Measurements from ENCODE around the gene CDKAL1. TPM values are rescaled to one million over a fixed set of nuclear protein-coding genes. Genes with fewer than 3 reads are reported as not detected.

The CDKAL1 gene
- total RNA-seq, 2 donors from 2014 or later: 12.1 to 19.0 TPM

DNA sequence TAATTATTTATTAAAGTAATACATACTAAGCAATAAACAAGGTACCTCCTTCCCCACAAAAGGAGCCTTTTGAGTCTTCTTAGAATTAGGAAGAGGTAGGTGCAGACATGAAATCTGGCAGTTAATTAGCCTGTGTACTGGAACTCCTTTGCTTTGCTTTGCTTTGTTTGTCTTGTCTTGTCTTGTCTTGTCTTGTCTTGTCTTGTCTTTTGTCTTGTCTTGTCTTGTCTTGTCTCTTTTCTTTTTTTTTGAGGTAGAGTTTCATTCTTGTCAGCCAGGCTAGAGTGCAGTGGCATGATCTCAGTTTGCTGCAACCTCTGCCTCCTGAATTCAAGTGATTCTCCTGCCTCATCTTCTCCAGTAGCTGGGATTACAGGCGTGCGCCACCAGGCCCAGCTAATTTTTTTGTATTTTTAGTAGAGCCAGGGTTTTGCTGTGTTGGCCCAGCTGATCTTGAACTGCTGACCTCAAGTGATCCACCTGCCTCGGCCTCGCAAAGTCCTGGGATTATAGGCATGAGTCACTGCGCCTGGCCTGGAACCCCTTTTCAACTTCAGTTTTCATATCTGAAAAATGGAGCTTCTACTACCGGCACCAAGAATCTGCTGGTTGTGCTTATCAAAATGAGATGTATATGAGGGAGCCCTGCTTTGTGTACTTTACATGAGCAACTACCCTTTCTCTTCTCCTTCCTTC is 301.2 kb downstream of the CDKAL1 start:
- 100% methylated on average over 6 of the region's 6 CpGs for WGBS
- Histone ChIP-seq H3K4me1 (replicated peaks) (no peaks in the 10 kb centered on the region), H3K9me3 (no peaks in the 10 kb centered on the region), H3K27me3 (replicated peaks; ENCODE audit: insufficient read depth) (no peaks in the 10 kb centered on the region), H3K27ac (no peak overlapping the region), H3K4me3 (no peak overlapping the region), H3K36me3 (no peaks in the 10 kb centered on the region)
- no peak for DNase-seq (ENCODE audit: low spot score)
- TF ChIP-seq, protein P1, sequence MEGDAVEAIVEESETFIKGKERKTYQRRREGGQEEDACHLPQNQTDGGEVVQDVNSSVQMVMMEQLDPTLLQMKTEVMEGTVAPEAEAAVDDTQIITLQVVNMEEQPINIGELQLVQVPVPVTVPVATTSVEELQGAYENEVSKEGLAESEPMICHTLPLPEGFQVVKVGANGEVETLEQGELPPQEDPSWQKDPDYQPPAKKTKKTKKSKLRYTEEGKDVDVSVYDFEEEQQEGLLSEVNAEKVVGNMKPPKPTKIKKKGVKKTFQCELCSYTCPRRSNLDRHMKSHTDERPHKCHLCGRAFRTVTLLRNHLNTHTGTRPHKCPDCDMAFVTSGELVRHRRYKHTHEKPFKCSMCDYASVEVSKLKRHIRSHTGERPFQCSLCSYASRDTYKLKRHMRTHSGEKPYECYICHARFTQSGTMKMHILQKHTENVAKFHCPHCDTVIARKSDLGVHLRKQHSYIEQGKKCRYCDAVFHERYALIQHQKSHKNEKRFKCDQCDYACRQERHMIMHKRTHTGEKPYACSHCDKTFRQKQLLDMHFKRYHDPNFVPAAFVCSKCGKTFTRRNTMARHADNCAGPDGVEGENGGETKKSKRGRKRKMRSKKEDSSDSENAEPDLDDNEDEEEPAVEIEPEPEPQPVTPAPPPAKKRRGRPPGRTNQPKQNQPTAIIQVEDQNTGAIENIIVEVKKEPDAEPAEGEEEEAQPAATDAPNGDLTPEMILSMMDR (IDR thresholded peaks at IDR 0.05): no peak
- TF ChIP-seq POLR2AphosphoS5 (IDR thresholded peaks at IDR 0.05) (no peak), POLR2A (IDR thresholded peaks at IDR 0.05) (no peak)
- intact Hi-C loops (cut with DNase I): no loop called here

DNA sequence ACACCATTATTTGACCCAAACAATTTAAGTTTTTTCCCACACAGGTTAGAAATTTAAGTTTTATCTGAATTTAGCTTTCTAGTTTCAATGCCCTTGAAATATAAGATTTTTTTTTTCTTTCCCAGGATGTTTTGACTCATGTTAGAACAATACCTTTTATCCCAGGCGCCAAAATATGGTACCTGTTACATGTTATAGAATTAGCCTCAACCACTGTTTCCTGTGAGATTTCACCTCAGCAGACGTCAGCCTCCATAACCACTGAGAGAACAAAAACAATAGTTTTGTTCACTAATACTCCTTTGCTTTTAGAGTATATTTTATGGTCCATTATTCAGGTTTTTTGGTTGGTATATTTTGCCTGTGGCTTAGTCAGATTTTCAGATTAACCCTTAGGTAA is 302.9 kb downstream of the CDKAL1 start:
- 94% methylated on average over 2 of the region's 2 CpGs for WGBS
- TF ChIP-seq POLR2A (IDR thresholded peaks at IDR 0.05): no peak
- TF ChIP-seq POLR2AphosphoS5 (IDR thresholded peaks at IDR 0.05): no peak
- TF ChIP-seq, protein P1 (IDR thresholded peaks at IDR 0.05): no peak
- no peak for DNase-seq (ENCODE audit: low spot score)

DNA sequence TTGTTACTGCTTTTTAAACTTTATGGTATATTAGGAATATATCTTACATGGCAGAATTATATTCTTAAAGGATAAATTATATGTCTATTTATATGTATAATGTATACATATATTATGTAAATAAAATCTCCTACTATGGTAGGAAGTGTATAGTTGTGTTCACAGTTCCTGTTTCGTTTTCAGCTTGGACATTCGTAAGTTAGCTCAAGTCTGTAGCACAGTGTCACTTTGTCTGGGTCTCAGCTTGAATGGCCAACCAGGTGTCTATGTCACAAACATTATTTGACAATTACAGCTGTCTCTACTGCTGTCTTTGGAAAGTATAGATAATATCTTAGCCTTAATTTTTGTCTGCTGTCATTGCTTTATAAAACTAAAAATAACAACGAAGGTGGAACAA is 303.9 kb downstream of the CDKAL1 start:
- Histone ChIP-seq H3K36me3 (no peaks in the 10 kb centered on the region), H3K4me3 (no peak overlapping the region), H3K27ac (no peak overlapping the region), H3K9me3 (no peaks in the 10 kb centered on the region), H3K4me1 (replicated peaks) (no peaks in the 10 kb centered on the region), H3K27me3 (replicated peaks; ENCODE audit: insufficient read depth) (no peaks in the 10 kb centered on the region)
- intact Hi-C loops (cut with DNase I): no loop called here
- TF ChIP-seq POLR2A (IDR thresholded peaks at IDR 0.05): no peak
- no peak for DNase-seq (ENCODE audit: low spot score)
- 82% methylated on average over 3 of the region's 3 CpGs for WGBS

More for the DNA sequence above, 302.9 kb downstream of the CDKAL1 start:
- Histone ChIP-seq H3K4me3 (no peak overlapping the region), H3K36me3 (no peaks in the 10 kb centered on the region), H3K4me1 (replicated peaks) (no peaks in the 10 kb centered on the region), H3K27ac (no peak overlapping the region), H3K27me3 (replicated peaks; ENCODE audit: insufficient read depth) (no peaks in the 10 kb centered on the region), H3K9me3 (no peaks in the 10 kb centered on the region)
- intact Hi-C loops (cut with DNase I): no loop called here

DNA sequence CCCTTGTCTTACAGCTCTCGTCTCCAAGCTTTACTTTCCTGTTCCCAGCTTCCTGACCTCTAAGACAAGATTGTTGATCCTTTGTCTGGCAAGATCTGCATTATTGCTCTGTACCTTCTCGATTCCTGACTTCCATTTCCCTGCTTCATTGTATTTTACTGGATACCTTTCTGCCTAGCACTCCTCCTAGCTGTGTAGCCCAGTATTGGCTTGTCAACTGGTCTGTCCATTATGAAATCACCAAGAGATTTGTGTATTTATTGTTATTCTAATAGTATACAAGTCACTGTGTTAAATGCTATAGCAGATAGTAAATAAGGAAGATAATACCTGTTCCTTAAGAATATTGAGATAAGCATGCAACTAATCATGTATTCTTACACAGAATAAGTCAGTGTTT is 305.4 kb downstream of the CDKAL1 start:
- intact Hi-C loops (cut with DNase I): no loop called here

DNA sequence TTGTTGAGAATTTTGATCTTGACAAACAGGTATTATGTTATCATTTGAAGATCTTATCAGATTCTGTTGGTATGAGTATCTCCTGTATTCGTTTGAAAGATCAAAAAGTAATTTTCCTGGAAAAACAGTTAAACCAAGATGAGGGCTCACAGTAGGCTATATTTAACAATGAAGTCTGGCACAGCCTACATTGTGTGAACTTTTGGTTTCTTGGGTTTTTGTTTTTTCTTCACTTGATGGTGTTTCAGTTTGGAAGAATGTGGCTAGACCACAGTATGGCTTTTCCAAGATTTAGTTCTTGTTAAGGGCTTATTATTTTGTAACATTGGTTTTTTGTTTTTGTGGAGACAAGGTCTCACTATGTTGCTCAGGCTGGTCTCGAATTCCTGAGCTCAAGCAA is 306.4 kb downstream of the CDKAL1 start:
- no peaks in the 10 kb centered on the region for H3K27me3 ChIP-seq (replicated peaks; ENCODE audit: insufficient read depth)
- no peaks in the 10 kb centered on the region for H3K36me3 ChIP-seq
- intact Hi-C loops (cut with DNase I): no loop called here
- H3K4me1 ChIP-seq (replicated peaks): no peaks in the 10 kb centered on the region
- TF ChIP-seq POLR2AphosphoS5 (IDR thresholded peaks at IDR 0.05) (no peak), POLR2A (IDR thresholded peaks at IDR 0.05) (no peak)
- TF ChIP-seq, protein P1 (IDR thresholded peaks at IDR 0.05): no peak
- H3K9me3 ChIP-seq: no peaks in the 10 kb centered on the region
- 66% methylated on average over 2 of the region's 2 CpGs for WGBS
- no peak for DNase-seq (ENCODE audit: low spot score)
- no peak overlapping the region for H3K4me3 ChIP-seq
- no peak overlapping the region for H3K27ac ChIP-seq

More for the DNA sequence above, 305.4 kb downstream of the CDKAL1 start:
- no peak overlapping the region for H3K4me3 ChIP-seq
- no peaks in the 10 kb centered on the region for H3K4me1 ChIP-seq (replicated peaks)
- 94% methylated on average over 2 of the region's 2 CpGs for WGBS
- no peak overlapping the region for H3K27ac ChIP-seq
- no peak for DNase-seq (ENCODE audit: low spot score)
- no peaks in the 10 kb centered on the region for H3K27me3 ChIP-seq (replicated peaks; ENCODE audit: insufficient read depth)
- no peak for TF ChIP-seq POLR2AphosphoS5 (IDR thresholded peaks at IDR 0.05)
- TF ChIP-seq POLR2A (IDR thresholded peaks at IDR 0.05): no peak
- TF ChIP-seq, protein P1 (IDR thresholded peaks at IDR 0.05): no peak
- H3K36me3 ChIP-seq: no peaks in the 10 kb centered on the region
- H3K9me3 ChIP-seq: no peaks in the 10 kb centered on the region

All from prostate gland (tissue), 2 donors.